ENCODE results near the gene BAG1. TPM values are rescaled to one million over a fixed set of nuclear protein-coding genes. Genes with fewer than 3 reads are reported as not detected.

The BAG1 gene
- total and polyA plus RNA-seq, 2 donors (not counting 1 experiment from before 2014, with no cell fraction given): 19.7 to 60.2 TPM

Other genes starting within 250 kb of the BAG1 start
- 66.6 and 68.6 TPM in 2 replicates for gene DNAJA1, start 239.4 kb downstream of the BAG1 start, total RNA-seq
- gene DNAJA1, start 239.4 kb downstream of the BAG1 start, polyA plus RNA-seq: 104 and 206 TPM in 2 replicates
- gene SMU1, start 188.0 kb downstream of the BAG1 start, total RNA-seq: 26.3 and 27.4 TPM in 2 replicates
- gene SMU1, start 188.0 kb downstream of the BAG1 start, polyA plus RNA-seq: 6.2 and 7.7 TPM in 2 replicates
- 197 and 201 TPM in 2 replicates for gene B4GALT1, start 97.4 kb downstream of the BAG1 start, total RNA-seq
- gene B4GALT1, start 97.4 kb downstream of the BAG1 start, polyA plus RNA-seq: 49.2 and 69.0 TPM in 2 replicates
- not detected in 2 replicates for gene SPINK4, start 24.5 kb downstream of the BAG1 start, total RNA-seq
- gene SPINK4, start 24.5 kb downstream of the BAG1 start, polyA plus RNA-seq: not detected in 2 replicates
- 28.2 and 29.7 TPM in 2 replicates for gene CHMP5, start 341 bp upstream of the BAG1 start, total RNA-seq
- gene CHMP5, start 341 bp upstream of the BAG1 start, polyA plus RNA-seq: 15.3 and 20.4 TPM in 2 replicates
- 76.3 and 81.5 TPM in 2 replicates for gene NFX1, start 25.8 kb upstream of the BAG1 start, total RNA-seq
- gene NFX1, start 25.8 kb upstream of the BAG1 start, polyA plus RNA-seq: 61.3 and 67.6 TPM in 2 replicates
- gene AQP7, start 137.9 kb upstream of the BAG1 start, total RNA-seq: 0.49 TPM in 1 of 2 replicates, not detected in the other
- not detected in 2 replicates for gene AQP7, start 137.9 kb upstream of the BAG1 start, polyA plus RNA-seq
- 1.4 and 1.8 TPM in 2 replicates for gene AQP3, start 182.9 kb upstream of the BAG1 start, total RNA-seq
- 10.0 and 11.4 TPM in 2 replicates for gene AQP3, start 182.9 kb upstream of the BAG1 start, polyA plus RNA-seq
- 31.8 and 31.9 TPM in 2 replicates for gene NOL6, start 209.2 kb upstream of the BAG1 start, total RNA-seq
- gene NOL6, start 209.2 kb upstream of the BAG1 start, polyA plus RNA-seq: 36.5 and 40.1 TPM in 2 replicates

All from B cell (primary cell).